Measurements from ENCODE around the gene PLET1. TPM values are rescaled to one million over a fixed set of nuclear protein-coding genes. Genes with fewer than 3 reads are reported as not detected.

PLET1 gene, protein sequence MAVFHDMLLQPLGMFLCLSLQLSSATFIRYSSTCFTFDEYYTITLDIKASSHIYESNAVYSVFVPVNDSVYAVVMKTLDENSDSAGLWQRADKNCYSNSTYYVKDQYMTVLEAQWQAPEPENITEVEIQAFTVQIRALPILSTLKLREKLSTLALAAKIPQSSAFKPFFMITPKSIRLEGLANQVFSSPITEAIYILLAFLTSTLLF
- total RNA-seq (2012; rRNA removed) = not detected in 2 replicates

DNA sequence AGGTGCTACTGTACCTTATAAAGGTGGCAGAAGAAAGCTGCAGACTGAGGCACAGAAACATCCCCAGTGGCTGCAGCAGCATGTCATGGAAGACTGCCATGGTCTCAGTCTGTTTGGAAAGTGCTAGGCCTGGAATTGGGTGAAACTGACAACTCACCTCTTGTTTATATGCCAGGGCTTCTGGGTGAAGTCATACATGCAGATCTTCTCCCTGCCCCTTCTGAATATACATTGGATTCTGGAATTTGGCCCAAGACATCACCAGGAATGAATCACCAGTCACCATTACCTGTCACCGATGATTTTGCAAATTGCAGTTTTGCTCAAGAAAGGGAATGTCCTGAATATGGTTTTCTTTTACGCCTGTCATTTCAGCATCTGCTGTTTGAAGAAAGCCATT lies at the start of gene PLET1:
PLET1 (minus strand) TSS at position 371 of the 400 bp plus-strand sequence; CDS start at position 100, 271 bp downstream.
- H3K9me3 ChIP-seq (replicated peaks; ENCODE audit: low read length) = no peaks in the 10 kb centered on the region
- no peak within 1 kb of the TSS for H3K4me3 ChIP-seq (ENCODE audit: low read length)
- H3K27me3 ChIP-seq (ENCODE audit: control insufficient read depth, insufficient read depth, low read length) = no peaks in the 10 kb centered on the region
- H3K36me3 ChIP-seq (ENCODE audit: insufficient read depth, low read length) = no peaks in the 10 kb centered on the region
- no peak within 1 kb of the TSS for H3K9ac ChIP-seq (ENCODE audit: low read depth, low read length)
- peaks cover 7% of the 10 kb centered on the region for H3K4me1 ChIP-seq (ENCODE audit: control insufficient read depth, insufficient read depth, low read length)
- no peak within 1 kb of the TSS for H3K4me2 ChIP-seq (ENCODE audit: low read length)

- H3K4me2 ChIP-seq (ENCODE audit: low read length) = no peak overlapping the region
- H3K9me3 ChIP-seq (replicated peaks; ENCODE audit: low read length) = no peaks in the 10 kb centered on the region
- H3K4me3 ChIP-seq (ENCODE audit: low read length) = no peak overlapping the region
- no peaks in the 10 kb centered on the region for H3K36me3 ChIP-seq (ENCODE audit: insufficient read depth, low read length)
- no peak overlapping the region for H3K9ac ChIP-seq (ENCODE audit: low read depth, low read length)
- H3K27me3 ChIP-seq (ENCODE audit: control insufficient read depth, insufficient read depth, low read length) = no peaks in the 10 kb centered on the region
- peaks cover 10% of the 10 kb centered on the region for H3K4me1 ChIP-seq (ENCODE audit: control insufficient read depth, insufficient read depth, low read length)
Measured at GRCh38 chr11:112310419-112310818, 49.8 kb upstream of the PLET1 start.

DNA sequence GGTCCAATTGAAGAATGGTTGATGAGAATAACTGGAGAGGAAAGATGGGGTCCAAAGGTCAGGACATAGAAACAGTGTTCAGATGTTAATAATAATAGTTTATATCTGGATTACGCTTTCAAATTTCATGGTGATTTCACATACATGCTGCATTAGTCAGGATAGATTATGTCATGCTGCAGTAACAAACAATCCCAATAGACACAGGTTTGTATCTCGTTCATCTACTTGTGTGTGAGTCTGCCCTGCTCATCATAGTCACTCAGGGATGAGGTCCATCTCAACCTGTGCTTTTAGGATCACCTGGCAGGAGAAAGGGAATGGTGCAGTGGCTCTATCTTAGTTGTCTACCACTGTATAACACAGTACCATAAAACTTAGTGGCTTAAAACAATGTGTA lies 48.0 kb upstream of the PLET1 start:
- Histone ChIP-seq H3K4me1 (ENCODE audit: control insufficient read depth, insufficient read depth, low read length) (peaks cover 10% of the 10 kb centered on the region), H3K27me3 (ENCODE audit: control insufficient read depth, insufficient read depth, low read length) (no peaks in the 10 kb centered on the region), H3K4me2 (ENCODE audit: low read length) (no peak overlapping the region)

DNA sequence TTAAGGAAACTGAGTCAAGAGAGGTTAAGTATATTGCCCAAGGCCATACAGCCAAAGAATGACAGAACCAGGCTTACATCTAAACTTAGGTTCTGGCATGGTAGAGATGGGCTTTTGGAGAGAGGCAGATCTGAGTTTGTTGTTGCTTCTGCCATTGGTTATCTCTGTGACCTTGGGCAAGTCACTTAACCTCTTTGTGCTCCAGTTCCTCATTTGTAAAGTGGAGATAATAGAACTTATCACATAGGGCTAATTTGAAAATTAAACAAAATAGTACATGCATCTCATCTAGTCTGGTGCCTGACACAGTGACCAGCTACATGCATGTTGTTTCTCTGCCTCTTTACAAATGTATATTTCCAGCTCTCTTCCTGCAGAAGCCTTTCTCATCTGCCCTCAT lies 47.0 kb upstream of the PLET1 start:
- Histone ChIP-seq H3K9me3 (replicated peaks; ENCODE audit: low read length) (no peaks in the 10 kb centered on the region), H3K9ac (ENCODE audit: low read depth, low read length) (no peak overlapping the region), H3K4me1 (ENCODE audit: control insufficient read depth, insufficient read depth, low read length) (peaks cover 15% of the 10 kb centered on the region), H3K4me2 (ENCODE audit: low read length) (no peak overlapping the region), H3K36me3 (ENCODE audit: insufficient read depth, low read length) (no peaks in the 10 kb centered on the region), H3K27me3 (ENCODE audit: control insufficient read depth, insufficient read depth, low read length) (no peaks in the 10 kb centered on the region), H3K4me3 (ENCODE audit: low read length) (no peak overlapping the region)

More for the DNA sequence above, 48.0 kb upstream of the PLET1 start:
- no peaks in the 10 kb centered on the region for H3K36me3 ChIP-seq (ENCODE audit: insufficient read depth, low read length)
- no peak overlapping the region for H3K9ac ChIP-seq (ENCODE audit: low read depth, low read length)
- H3K9me3 ChIP-seq (replicated peaks; ENCODE audit: low read length) = no peaks in the 10 kb centered on the region
- no peak overlapping the region for H3K4me3 ChIP-seq (ENCODE audit: low read length)

DNA sequence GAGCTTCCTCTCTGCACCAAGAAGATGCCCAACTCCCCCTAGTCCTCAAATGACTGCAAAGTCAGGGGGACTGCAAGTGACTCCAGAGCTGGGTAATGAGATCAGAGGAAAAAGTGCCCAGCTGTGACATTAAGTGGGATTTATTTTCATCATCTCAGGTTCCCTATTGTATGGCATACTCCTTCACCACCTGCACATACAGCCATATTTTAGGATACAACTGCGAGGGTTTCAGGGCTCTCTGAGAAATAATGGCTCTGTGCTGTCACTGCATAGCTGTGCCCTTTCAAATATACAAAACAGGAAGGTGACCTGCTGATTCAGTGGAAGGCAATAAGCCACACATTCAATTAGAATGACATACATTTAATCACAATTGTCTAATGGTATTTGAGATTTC lies 45.6 kb upstream of the PLET1 start:
- H3K4me3 ChIP-seq (ENCODE audit: low read length) = no peak overlapping the region
- H3K4me1 ChIP-seq (ENCODE audit: control insufficient read depth, insufficient read depth, low read length) = peaks cover 29% of the 10 kb centered on the region
- no peak overlapping the region for H3K9ac ChIP-seq (ENCODE audit: low read depth, low read length)
- no peak overlapping the region for H3K4me2 ChIP-seq (ENCODE audit: low read length)
- H3K9me3 ChIP-seq (replicated peaks; ENCODE audit: low read length) = no peaks in the 10 kb centered on the region
- H3K36me3 ChIP-seq (ENCODE audit: insufficient read depth, low read length) = no peaks in the 10 kb centered on the region
- H3K27me3 ChIP-seq (ENCODE audit: control insufficient read depth, insufficient read depth, low read length) = no peaks in the 10 kb centered on the region

GRCh38 chr11:112304914-112305313 lies 44.3 kb upstream of the PLET1 start:
- Histone ChIP-seq H3K9ac (ENCODE audit: low read depth, low read length) (no peak overlapping the region), H3K4me2 (ENCODE audit: low read length) (no peak overlapping the region), H3K36me3 (ENCODE audit: insufficient read depth, low read length) (no peaks in the 10 kb centered on the region), H3K27me3 (ENCODE audit: control insufficient read depth, insufficient read depth, low read length) (no peaks in the 10 kb centered on the region), H3K4me3 (ENCODE audit: low read length) (no peak overlapping the region), H3K9me3 (replicated peaks; ENCODE audit: low read length) (no peaks in the 10 kb centered on the region), H3K4me1 (ENCODE audit: control insufficient read depth, insufficient read depth, low read length) (peaks cover 21% of the 10 kb centered on the region)

- Histone ChIP-seq H3K36me3 (ENCODE audit: insufficient read depth, low read length) (no peaks in the 10 kb centered on the region), H3K9ac (ENCODE audit: low read depth, low read length) (no peak overlapping the region), H3K4me3 (ENCODE audit: low read length) (no peak overlapping the region), H3K4me2 (ENCODE audit: low read length) (no peak overlapping the region), H3K27me3 (ENCODE audit: control insufficient read depth, insufficient read depth, low read length) (no peaks in the 10 kb centered on the region), H3K9me3 (replicated peaks; ENCODE audit: low read length) (no peaks in the 10 kb centered on the region), H3K4me1 (ENCODE audit: control insufficient read depth, insufficient read depth, low read length) (peaks cover 25% of the 10 kb centered on the region)
Measured at GRCh38 chr11:112303616-112304015, 43.0 kb upstream of the PLET1 start.

DNA sequence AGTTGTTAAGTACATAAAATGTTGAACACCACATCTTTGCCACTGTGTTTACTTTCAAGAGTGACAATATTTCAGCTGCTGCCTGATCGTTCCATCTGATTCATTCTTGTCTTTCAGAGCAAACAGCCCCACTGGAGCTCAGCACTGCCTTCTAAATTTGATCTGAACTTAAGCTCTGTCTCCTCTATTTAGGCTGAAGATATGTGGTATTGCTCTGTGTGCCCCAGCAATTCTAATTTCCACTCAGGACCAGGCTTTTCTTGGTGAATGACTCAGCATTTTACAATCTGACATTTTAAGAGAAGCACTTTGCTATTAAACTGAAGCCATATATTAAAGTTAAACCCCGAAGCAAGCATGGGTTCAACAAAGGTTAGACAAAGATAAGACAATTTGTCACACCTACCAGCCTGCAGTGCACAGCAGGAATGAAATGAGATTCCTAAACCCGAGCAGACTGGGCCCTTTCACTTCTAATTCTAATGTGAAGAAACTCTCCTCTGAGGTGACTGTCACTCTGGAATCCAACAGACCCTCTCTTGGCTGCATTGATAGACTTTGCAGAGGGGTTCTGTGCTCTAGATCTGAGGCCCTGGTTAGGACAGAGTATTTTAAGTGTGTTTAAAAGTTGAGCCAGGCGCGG lies 41.7 kb upstream of the PLET1 start:
- no peak overlapping the region for H3K4me2 ChIP-seq (ENCODE audit: low read length)

DNA sequence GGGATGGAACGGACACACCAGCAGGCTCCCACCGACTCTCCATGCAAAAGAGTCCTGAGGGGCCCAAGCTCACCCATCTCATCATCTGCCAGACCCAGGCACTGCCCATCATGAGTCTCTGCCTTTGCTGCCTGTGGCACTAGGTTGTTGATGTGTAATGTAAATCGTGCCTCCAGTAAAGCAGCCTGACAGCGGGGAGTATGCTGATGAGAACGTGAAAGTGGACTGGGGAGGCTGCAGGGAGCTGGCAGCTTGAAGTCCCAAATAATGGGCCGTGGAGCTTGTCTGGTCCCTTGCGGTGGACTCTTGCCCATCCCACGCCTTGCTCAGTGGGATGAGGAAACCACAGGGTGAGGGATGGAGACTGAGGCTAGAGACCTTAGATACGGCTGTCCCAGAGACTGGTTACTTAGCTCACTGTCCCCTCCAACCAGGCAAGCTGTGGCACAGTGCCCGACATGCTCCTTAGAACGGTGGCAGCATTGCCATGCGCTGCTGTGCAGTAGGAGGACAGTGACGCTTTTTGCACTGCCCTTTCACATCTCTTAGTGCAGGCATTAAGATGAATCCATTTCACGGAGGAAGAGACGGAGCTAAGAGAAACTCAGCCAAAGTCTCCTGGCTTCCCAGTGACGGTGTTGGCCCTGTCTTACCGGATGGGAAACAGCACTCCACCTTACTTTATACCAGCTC lies 39.6 kb upstream of the PLET1 start:
- Histone ChIP-seq H3K36me3 (ENCODE audit: insufficient read depth, low read length) (peaks cover 3% of the 10 kb centered on the region), H3K4me3 (ENCODE audit: low read length) (no peak overlapping the region), H3K9ac (ENCODE audit: low read depth, low read length) (no peak overlapping the region), H3K27me3 (ENCODE audit: control insufficient read depth, insufficient read depth, low read length) (no peaks in the 10 kb centered on the region), H3K4me1 (ENCODE audit: control insufficient read depth, insufficient read depth, low read length) (peaks cover 31% of the 10 kb centered on the region), H3K9me3 (replicated peaks; ENCODE audit: low read length) (no peaks in the 10 kb centered on the region), H3K4me2 (ENCODE audit: low read length) (no peak overlapping the region)

More for the DNA sequence above, 41.7 kb upstream of the PLET1 start:
- Histone ChIP-seq H3K36me3 (ENCODE audit: insufficient read depth, low read length) (peaks cover 3% of the 10 kb centered on the region), H3K9ac (ENCODE audit: low read depth, low read length) (peak overlapping the region; percentile 40), H3K27me3 (ENCODE audit: control insufficient read depth, insufficient read depth, low read length) (no peaks in the 10 kb centered on the region), H3K4me1 (ENCODE audit: control insufficient read depth, insufficient read depth, low read length) (peaks cover 31% of the 10 kb centered on the region), H3K4me3 (ENCODE audit: low read length) (no peak overlapping the region), H3K9me3 (replicated peaks; ENCODE audit: low read length) (no peaks in the 10 kb centered on the region)

DNA sequence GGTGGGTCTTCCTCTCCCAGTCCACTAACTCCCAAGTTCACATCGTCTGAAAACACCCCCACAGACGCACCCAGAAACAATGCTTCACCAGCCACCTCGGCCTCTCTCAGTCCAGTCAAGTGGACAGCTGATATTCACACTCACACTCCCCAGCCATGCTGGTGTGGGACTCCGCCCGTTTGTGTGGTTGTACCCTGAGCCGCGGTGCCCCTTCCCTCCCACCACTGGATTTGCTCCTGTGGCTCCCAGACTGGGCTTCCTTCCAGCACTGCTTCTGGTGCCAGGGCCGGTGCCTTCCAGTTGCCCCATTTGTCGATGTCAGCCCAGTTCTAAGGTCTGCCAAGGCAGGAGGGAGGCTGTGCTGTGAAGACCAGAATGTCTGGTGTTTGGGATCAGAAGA lies 37.9 kb upstream of the PLET1 start:
- H3K27me3 ChIP-seq (ENCODE audit: control insufficient read depth, insufficient read depth, low read length) = no peaks in the 10 kb centered on the region
- H3K9me3 ChIP-seq (replicated peaks; ENCODE audit: low read length) = no peaks in the 10 kb centered on the region
- H3K9ac ChIP-seq (ENCODE audit: low read depth, low read length) = no peak overlapping the region
- no peak overlapping the region for H3K4me2 ChIP-seq (ENCODE audit: low read length)
- peaks cover 3% of the 10 kb centered on the region for H3K36me3 ChIP-seq (ENCODE audit: insufficient read depth, low read length)
- H3K4me3 ChIP-seq (ENCODE audit: low read length) = no peak overlapping the region
- peaks cover 39% of the 10 kb centered on the region for H3K4me1 ChIP-seq (ENCODE audit: control insufficient read depth, insufficient read depth, low read length)

- no peak overlapping the region for H3K4me3 ChIP-seq (ENCODE audit: low read length)
- peaks cover 3% of the 10 kb centered on the region for H3K36me3 ChIP-seq (ENCODE audit: insufficient read depth, low read length)
- no peak overlapping the region for H3K4me2 ChIP-seq (ENCODE audit: low read length)
- H3K27me3 ChIP-seq (ENCODE audit: control insufficient read depth, insufficient read depth, low read length) = no peaks in the 10 kb centered on the region
- H3K9me3 ChIP-seq (replicated peaks; ENCODE audit: low read length) = no peaks in the 10 kb centered on the region
- peaks cover 42% of the 10 kb centered on the region for H3K4me1 ChIP-seq (ENCODE audit: control insufficient read depth, insufficient read depth, low read length)
- H3K9ac ChIP-seq (ENCODE audit: low read depth, low read length) = no peak overlapping the region
Measured at GRCh38 chr11:112297248-112297866, 36.7 kb upstream of the PLET1 start.
